ENCODE data around the gene INSYN1.
"Not testable (repeated sequence)": the region's sequence is repeated elsewhere in the genome, so short reads cannot be mapped to it uniquely, and the experiment has no call there.

The INSYN1 gene

GRCh38 chr15:73753250-73754130, at the start of gene INSYN1:
TSS of gene INSYN1 (minus strand) at chr15:73753351. CDS start at chr15:73751130, 2,221 bp downstream.
- no peak for DNase-seq

- DNase-seq = no peak
These were observed 49.4 kb upstream of the INSYN1 start for GRCh38 chr15:73802431-73803041.

- DNase-seq = no peak
These were observed 47.7 kb upstream of the INSYN1 start for GRCh38 chr15:73800662-73801345.

- DNase-seq = no peak
These were observed 46.3 kb upstream of the INSYN1 start for GRCh38 chr15:73799466-73799865.

GRCh38 chr15:73797366-73798158, 44.4 kb upstream of the INSYN1 start:
- DNase-seq = no peak

- DNase-seq = no peak
These were observed 43.2 kb upstream of the INSYN1 start for GRCh38 chr15:73796331-73796831.

- DNase-seq = no peak
These were observed 41.4 kb upstream of the INSYN1 start for GRCh38 chr15:73794443-73795133.

- DNase-seq = not testable (repeated sequence)
These were observed 39.9 kb upstream of the INSYN1 start for GRCh38 chr15:73792899-73793541.

GRCh38 chr15:73792415-73792814, 39.3 kb upstream of the INSYN1 start:
- DNase-seq = no peak

- no peak for DNase-seq
These were observed 36.5 kb upstream of the INSYN1 start for GRCh38 chr15:73789521-73790240.

GRCh38 chr15:73787621-73788020, 34.5 kb upstream of the INSYN1 start:
- DNase-seq = no peak

GRCh38 chr15:73786538-73786937, 33.4 kb upstream of the INSYN1 start:
- DNase-seq = no peak

- not testable (repeated sequence) for DNase-seq
These were observed 32.3 kb upstream of the INSYN1 start for GRCh38 chr15:73785256-73786014.

GRCh38 chr15:73784291-73784690, 31.1 kb upstream of the INSYN1 start:
- no peak for DNase-seq

GRCh38 chr15:73782344-73782959, 29.3 kb upstream of the INSYN1 start:
- DNase-seq = no peak

GRCh38 chr15:73781038-73781925, 28.1 kb upstream of the INSYN1 start:
- no peak for DNase-seq

GRCh38 chr15:73779974-73780373, 26.8 kb upstream of the INSYN1 start:
- DNase-seq = no peak

- no peak for DNase-seq
These were observed 24.6 kb upstream of the INSYN1 start for GRCh38 chr15:73777741-73778140.
